H54 (cell line): ENCODE data around the gene FKBP5.
A peak's percentile ranks its signal among the peaks of the same experiment; 100 is the strongest.
"Not testable (repeated sequence)": the region's sequence is repeated elsewhere in the genome, so short reads cannot be mapped to it uniquely, and the experiment has no call there.

ENCODE experiments used
- DNase-seq: peaks from one replicate; pipeline ENCODE4 v3.0.0; 2011; ENCODE audit warnings: low spot score, mixed read lengths; ENCODE audit not compliant: insufficient read length
- FAIRE-seq: peaks from 3 replicates; lab custom pipeline; 2011; peaks lifted over from hg19 to GRCh38; lab: Jason Lieb, UNC
- POLR2A ChIP-seq: IDR thresholded peaks from 2 replicates; pipeline ENCODE4 v1.6.1; 2011; ENCODE audit warnings: low read depth, mild to moderate bottlenecking, low read length

The FKBP5 gene

GRCh38 chr6:35690484-35690883 lies 1.8 kb upstream of the FKBP5 start:
- FAIRE-seq (no peak), DNase-seq (no peak)
- no peak for TF ChIP-seq POLR2A

- not testable (repeated sequence) for FAIRE-seq, DNase-seq
Observed at GRCh38 chr6:35690006-35690405, 1.3 kb upstream of the FKBP5 start.

GRCh38 chr6:35687658-35688604 lies 784 bp downstream of the FKBP5 start:
- peak; percentile 46 for DNase-seq
- FAIRE-seq, result peak; percentile 48
- TF ChIP-seq POLR2A, result no peak

- no peak for TF ChIP-seq POLR2A
- no peak for FAIRE-seq
- DNase-seq, result no peak
Observed at GRCh38 chr6:35686873-35687555, 1.7 kb downstream of the FKBP5 start.

GRCh38 chr6:35686436-35686835 lies 2.3 kb downstream of the FKBP5 start:
- no peak for DNase-seq
- no peak for TF ChIP-seq POLR2A
- peak; percentile 33 for FAIRE-seq

- no peak for TF ChIP-seq POLR2A
- DNase-seq (no peak), FAIRE-seq (no peak)
Observed at GRCh38 chr6:35683267-35683666, 5.4 kb downstream of the FKBP5 start.

GRCh38 chr6:35681298-35681697 lies 7.4 kb downstream of the FKBP5 start:
- FAIRE-seq (no peak), DNase-seq (no peak)
- TF ChIP-seq POLR2A, result no peak

GRCh38 chr6:35679399-35679798 lies 9.3 kb downstream of the FKBP5 start:
- DNase-seq, result no peak
- FAIRE-seq, result peak; percentile 23
- TF ChIP-seq POLR2A, result no peak

- no peak for TF ChIP-seq POLR2A
- DNase-seq, result no peak
- peak; percentile 65 for FAIRE-seq
Observed at GRCh38 chr6:35678814-35679213, 9.9 kb downstream of the FKBP5 start.

- FAIRE-seq (peak; percentile 85), DNase-seq (no peak)
Observed at GRCh38 chr6:35678021-35678654, 10.6 kb downstream of the FKBP5 start.

GRCh38 chr6:35677456-35677855 lies 11.3 kb downstream of the FKBP5 start:
- DNase-seq, result no peak
- no peak for TF ChIP-seq POLR2A
- no peak for FAIRE-seq

More at GRCh38 chr6:35678021-35678654, 10.6 kb downstream of the FKBP5 start:
- TF ChIP-seq POLR2A, result no peak

- no peak for DNase-seq
- no peak for TF ChIP-seq POLR2A
- no peak for FAIRE-seq
Observed at GRCh38 chr6:35675871-35676459, 12.8 kb downstream of the FKBP5 start.

- DNase-seq (no peak), FAIRE-seq (peak; percentile 57)
- no peak for TF ChIP-seq POLR2A
Observed at GRCh38 chr6:35674594-35674993, 14.1 kb downstream of the FKBP5 start.
